Uterus (tissue), 4 donors: ENCODE measurements around the gene PMIS2. TPM values are rescaled to one million over a fixed set of nuclear protein-coding genes. Genes with fewer than 3 reads are reported as not detected.

Experiments
- DNase-seq, 2 donors: peaks; one replicate each; pipeline ENCODE4 v3.0.0-alpha.2; 2019 to 2020
- H3K27ac ChIP-seq, 2 donors: fragments of 200-600 bp; sonication (generic); 1 replicate in 1 of 2; 2 replicates in 1 of 2; pipeline ENCODE4 v1.5.1; 2016 to 2018
- H3K27me3 ChIP-seq, 2 donors: fragments of 200-600 bp; sonication (generic); one replicate each; pipeline ENCODE4 v1.5.1; 2018 to 2019; ENCODE audit warnings: control low read depth in 1 of 2
- H3K36me3 ChIP-seq, 2 donors: fragments of 200-600 bp; sonication (generic); one replicate each; pipeline ENCODE4 v1.5.1; 2019; ENCODE audit warnings: control low read depth in 1 of 2
- H3K4me1 ChIP-seq, 2 donors: fragments of 200-600 bp; sonication (generic); one replicate each; pipeline ENCODE4 v1.5.1; 2018 to 2019; ENCODE audit warnings: control low read depth in 1 of 2
- H3K4me3 ChIP-seq, 2 donors: fragments of 200-600 bp; sonication (generic); 1 replicate in 1 of 2; 2 replicates in 1 of 2; pipeline ENCODE4 v1.5.1; 2018 to 2019; ENCODE audit warnings: mild to moderate bottlenecking in 1 of 2
- H3K9me3 ChIP-seq, 2 donors: fragments of 200-600 bp; sonication (generic); one replicate each; pipeline ENCODE4 v1.5.1; 2019; ENCODE audit warnings: control low read depth in 1 of 2
- POLR2A ChIP-seq, 2 donors: fragments of 450-650 bp; IDR thresholded peaks; one replicate each; pipeline ENCODE4 v1.6.1; 2016; ENCODE audit warnings: antibody characterized with exemption in 2 of 2, mild to moderate bottlenecking in 1 of 2, moderate library complexity in 1 of 2
- intact Hi-C: fragments of 100-400 bp; cut with DNase I; formaldehyde crosslinking; loops from one replicate; pipeline ENCODE4 v1.15.1; 2023; ENCODE audit warnings: low total_unique reads
- total RNA-seq, 4 donors: library from RNA; depleted of rRNA in 3 of 4; stranded (reverse); fragments of >200 nt in 3 of 4; gene quantifications; one replicate each; pipeline versions ENCODE4 v1.1.0 to v1.2.4, GENCODE V29; 2014 to 2023
- TF ChIP-seq, protein P1 (sequence below), 4 experiments: fragments of 200-600 bp in 2 of 4; fragments of 450-650 bp in 2 of 4; sonication (generic) in 2 of 4; IDR thresholded peaks; one replicate each; pipeline ENCODE4 v1.5.1; 2016 to 2019; ENCODE audit warnings: antibody characterized with exemption in 4 of 4, mild to moderate bottlenecking in 2 of 4, moderate library complexity in 1 of 4
- donor health status: DM: yes; HTN: yes; CAD: no.

Gene PMIS2
- total RNA-seq, 4 donors from 2014 or later: not detected

DNA sequence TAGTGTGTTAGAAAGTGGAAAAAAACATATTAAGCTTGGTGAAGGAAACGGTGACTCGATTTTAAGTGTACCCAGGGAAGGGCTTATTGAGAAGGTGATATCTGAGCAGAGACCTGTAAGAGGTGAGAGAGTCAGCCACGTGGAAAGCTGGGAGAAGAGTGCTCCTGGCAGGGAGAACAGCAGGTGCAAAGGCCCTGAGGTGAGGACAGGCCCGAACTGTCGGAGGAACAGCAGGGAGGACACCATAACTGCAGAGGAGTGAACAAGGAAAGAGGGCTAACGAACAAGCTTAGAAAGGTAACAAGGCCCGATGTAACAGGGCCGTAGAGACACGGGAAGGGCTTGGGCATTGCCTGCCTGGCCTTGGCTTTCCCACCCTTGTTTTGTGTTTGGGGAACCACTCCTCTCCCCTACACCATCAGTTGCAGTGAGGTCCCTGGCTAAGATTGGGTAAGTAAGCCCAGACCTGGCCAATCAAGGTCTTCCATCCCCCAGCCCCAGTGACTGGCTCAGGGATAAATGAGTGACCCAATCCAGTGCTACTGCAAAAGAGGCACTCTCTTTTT lies 29.9 kb upstream of the PMIS2 start:
- Histone ChIP-seq H3K27me3 (peaks cover 11 to 15% of the 10 kb centered on the region in 2 donors), H3K4me3 (no peak overlapping the region), H3K27ac (no peak overlapping the region), H3K4me1 (peaks cover 0 to 3% of the 10 kb centered on the region in 2 donors), H3K9me3 (no peaks in the 10 kb centered on the region), H3K36me3 (no peaks in the 10 kb centered on the region)
- TF ChIP-seq, protein P1, sequence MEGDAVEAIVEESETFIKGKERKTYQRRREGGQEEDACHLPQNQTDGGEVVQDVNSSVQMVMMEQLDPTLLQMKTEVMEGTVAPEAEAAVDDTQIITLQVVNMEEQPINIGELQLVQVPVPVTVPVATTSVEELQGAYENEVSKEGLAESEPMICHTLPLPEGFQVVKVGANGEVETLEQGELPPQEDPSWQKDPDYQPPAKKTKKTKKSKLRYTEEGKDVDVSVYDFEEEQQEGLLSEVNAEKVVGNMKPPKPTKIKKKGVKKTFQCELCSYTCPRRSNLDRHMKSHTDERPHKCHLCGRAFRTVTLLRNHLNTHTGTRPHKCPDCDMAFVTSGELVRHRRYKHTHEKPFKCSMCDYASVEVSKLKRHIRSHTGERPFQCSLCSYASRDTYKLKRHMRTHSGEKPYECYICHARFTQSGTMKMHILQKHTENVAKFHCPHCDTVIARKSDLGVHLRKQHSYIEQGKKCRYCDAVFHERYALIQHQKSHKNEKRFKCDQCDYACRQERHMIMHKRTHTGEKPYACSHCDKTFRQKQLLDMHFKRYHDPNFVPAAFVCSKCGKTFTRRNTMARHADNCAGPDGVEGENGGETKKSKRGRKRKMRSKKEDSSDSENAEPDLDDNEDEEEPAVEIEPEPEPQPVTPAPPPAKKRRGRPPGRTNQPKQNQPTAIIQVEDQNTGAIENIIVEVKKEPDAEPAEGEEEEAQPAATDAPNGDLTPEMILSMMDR (IDR thresholded peaks at IDR 0.05): no peak
- DNase-seq: no peak
- intact Hi-C loops: no loop called here

DNA sequence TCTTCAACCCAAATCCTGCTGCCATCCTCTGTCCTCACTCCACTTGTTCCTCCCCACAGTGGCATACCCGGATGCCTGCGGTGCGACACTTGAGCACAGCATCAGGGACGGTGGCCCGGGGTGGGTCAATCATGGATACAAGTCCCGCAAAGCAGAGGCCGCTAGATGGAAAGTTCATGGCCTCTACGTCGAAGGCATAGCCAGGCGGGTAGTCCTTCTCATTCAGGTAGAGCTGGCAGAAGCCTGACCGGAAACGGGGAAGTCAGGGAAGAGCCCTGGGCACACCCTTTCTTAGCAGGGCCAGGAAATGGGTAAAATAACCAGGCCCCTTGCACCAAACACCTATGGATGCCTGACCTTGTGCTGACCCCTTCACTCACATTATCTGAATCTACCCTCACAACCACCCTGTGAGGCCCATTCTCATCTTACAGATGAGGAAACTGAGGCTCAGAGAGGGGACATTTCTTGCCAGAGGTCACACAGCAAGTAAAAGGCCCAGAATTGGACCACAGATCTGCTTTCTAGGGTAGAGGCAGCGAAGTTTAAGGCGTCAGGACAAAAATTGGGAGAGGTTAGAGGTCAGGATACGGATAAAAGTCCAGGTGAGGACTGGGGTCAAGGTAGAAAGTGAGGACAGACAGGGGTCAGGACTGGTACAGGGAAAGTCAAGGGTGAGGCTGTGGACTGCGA lies 29.0 kb upstream of the PMIS2 start:
- peaks cover 11 to 15% of the 10 kb centered on the region in 2 donors for H3K27me3 ChIP-seq
- peaks cover 0 to 3% of the 10 kb centered on the region in 2 donors for H3K4me1 ChIP-seq
- H3K4me3 ChIP-seq: no peak overlapping the region
- no peaks in the 10 kb centered on the region for H3K9me3 ChIP-seq
- no peak for DNase-seq
- intact Hi-C loops: no loop called here
- no peak overlapping the region for H3K27ac ChIP-seq
- TF ChIP-seq, protein P1 (IDR thresholded peaks at IDR 0.05): no peak
- no peak for TF ChIP-seq POLR2A (IDR thresholded peaks at IDR 0.05)
- H3K36me3 ChIP-seq: no peaks in the 10 kb centered on the region

DNA sequence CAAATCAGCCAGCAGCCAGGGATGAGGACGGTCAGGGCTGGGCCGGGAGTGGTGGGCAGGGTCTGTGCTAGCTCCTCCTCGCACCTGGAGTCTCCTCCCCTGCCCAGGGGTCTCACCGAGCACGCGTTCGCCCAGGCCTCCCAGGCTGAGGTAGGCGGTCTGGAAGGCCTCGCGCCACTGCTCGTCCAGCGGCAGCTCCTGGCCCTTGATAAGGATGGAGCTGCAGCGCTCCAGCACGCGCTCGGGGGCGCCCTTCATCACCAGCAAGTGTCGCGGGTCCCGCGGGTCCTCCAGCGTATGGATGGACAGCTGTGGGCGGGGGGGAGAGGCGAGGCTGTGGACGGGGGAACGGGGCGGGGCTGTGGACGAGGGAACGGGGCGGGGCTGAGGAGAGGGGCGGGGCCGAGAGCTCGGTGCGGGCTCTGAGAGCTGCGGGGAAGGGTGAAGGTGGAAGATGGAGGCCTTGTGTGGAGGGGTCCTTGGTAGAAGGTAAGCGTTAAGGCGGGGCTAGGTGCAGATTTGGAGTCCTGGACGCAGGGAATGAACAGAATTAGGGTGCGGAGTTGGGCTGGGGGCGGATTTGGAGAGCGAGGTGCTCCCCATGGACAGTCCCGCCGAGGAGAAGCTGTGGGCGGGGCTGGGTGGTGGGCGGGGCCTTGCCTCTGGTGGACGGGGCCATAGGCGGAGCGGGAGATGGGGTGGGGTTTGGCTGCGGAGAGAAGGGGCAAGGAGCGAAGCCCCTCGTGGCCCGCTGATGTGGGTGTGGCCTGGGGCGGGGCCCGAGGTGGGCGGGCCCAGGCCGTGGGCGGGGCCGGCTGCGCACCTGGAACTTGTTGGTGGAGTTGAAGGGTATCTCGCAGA lies 28.2 kb upstream of the PMIS2 start:
- Histone ChIP-seq H3K36me3 (no peaks in the 10 kb centered on the region), H3K4me3 (peak overlapping the region; percentile 14 to 20), H3K9me3 (no peaks in the 10 kb centered on the region), H3K27ac (no peak overlapping the region), H3K27me3 (peaks cover 11 to 15% of the 10 kb centered on the region in 2 donors), H3K4me1 (peaks cover 0 to 3% of the 10 kb centered on the region in 2 donors)
- intact Hi-C loops: no loop called here
- TF ChIP-seq POLR2A (IDR thresholded peaks at IDR 0.05): no peak
- TF ChIP-seq, protein P1 (IDR thresholded peaks at IDR 0.05): no peak
- DNase-seq: peak in 1 of 2 donors; percentile 44

DNA sequence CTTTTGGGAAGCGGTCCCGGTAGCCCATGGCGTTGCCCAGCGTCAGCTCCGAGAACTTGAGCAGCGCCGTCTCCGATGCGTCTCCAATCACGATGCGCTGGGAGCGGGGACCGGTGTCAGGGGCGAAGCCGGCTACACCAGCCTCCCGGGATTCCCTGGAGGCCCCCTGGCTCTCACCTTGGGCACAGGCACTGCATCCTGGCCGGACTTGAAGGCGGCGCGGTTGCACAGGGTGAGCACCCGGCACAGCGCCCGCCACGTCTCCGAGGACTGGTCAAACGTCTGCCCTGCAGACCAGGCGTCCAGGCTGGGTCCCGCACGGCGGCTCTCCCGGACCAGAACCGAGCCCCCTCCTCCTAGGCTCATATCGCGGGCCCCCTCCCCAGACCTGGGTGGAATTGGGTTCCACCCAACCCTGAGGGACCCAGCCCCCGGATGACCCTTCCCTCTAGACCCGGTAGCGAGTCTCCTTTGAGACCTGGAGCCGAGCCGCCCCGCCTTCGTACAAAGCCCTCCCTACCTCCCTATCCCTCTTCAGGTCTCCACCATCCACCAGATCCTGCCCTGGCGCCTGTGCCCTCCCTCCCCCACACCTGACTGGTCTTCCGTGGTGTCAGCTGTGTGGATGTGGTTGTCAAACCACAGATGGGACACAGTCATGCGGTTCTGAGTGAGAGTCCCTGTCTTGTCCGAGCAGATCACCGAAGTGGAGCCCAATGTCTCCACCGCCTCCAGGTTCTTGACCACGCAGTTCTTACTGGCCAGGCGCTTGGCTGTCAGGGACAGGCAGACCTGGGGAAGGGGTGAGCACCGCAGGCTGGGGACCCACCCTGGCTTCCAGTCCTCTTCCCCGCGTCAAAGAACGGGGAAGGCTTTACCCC lies 27.3 kb upstream of the PMIS2 start:
- H3K27ac ChIP-seq: no peak overlapping the region
- no peak for DNase-seq
- TF ChIP-seq, protein P1 (IDR thresholded peaks at IDR 0.05): no peak
- no peak for TF ChIP-seq POLR2A (IDR thresholded peaks at IDR 0.05)
- peaks cover 11 to 15% of the 10 kb centered on the region in 2 donors for H3K27me3 ChIP-seq
- peaks cover 0 to 3% of the 10 kb centered on the region in 2 donors for H3K4me1 ChIP-seq
- H3K36me3 ChIP-seq: no peaks in the 10 kb centered on the region
- H3K9me3 ChIP-seq: no peaks in the 10 kb centered on the region
- H3K4me3 ChIP-seq: peak overlapping the region in 1 of 2 donors; percentile 14
- intact Hi-C loops: no loop called here
